Neural progenitor cell (in vitro differentiated cells): ENCODE measurements around the gene HYPK.
"Not testable (repeated sequence)": the region's sequence is repeated elsewhere in the genome, so short reads cannot be mapped to it uniquely, and the experiment has no call there.

Source experiments
- CTCF ChIP-seq: fragments of 200-600 bp; sonication (generic); IDR thresholded peaks from 2 replicates; pipeline ENCODE4 v1.5.1; 2017; ENCODE audit warnings: antibody characterized with exemption, mild to moderate bottlenecking
- EZH2phosphoT487 ChIP-seq: fragments of 200-600 bp; sonication (generic); IDR thresholded peaks from 2 replicates; pipeline ENCODE4 v1.6.1; 2017; ENCODE audit warnings: antibody characterized with exemption

DNA sequence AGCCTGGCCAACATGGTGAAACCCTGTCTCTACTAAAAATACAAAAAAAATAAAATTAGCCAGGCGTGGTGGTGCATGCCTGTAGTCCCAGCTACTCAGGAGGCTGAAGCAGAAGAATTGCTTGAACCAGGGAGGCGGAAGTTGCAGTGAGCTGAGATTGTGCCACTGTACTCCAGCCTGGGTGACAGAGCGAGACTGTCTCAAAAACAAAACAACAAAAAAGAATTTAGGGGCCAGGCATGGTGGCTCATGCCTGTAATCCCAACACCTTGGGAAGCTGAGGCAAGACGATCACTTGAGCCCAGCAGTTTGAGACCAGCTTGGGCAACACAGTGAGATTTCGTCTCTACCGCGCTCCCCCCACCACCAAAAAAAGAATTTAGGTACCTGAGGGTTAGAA is 2.3 kb downstream of the HYPK start:
- TF ChIP-seq CTCF, EZH2phosphoT487: not testable (repeated sequence)
